Activated naive CD8-positive, alpha-beta T cell treated with anti-CD3 and anti-CD28 coated beads for 36 hours (primary cell): ENCODE data around the gene GSDMA. TPM values are rescaled to one million over a fixed set of nuclear protein-coding genes. Genes with fewer than 3 reads are reported as not detected.

ENCODE experiments used
- DNase-seq: peaks from one replicate; pipeline ENCODE4 v3.0.0; 2021
- H3K27ac Mint-ChIP-seq: one replicate; pipeline ENCODE4 v1.8.0; 2022; ENCODE audit warnings: mild to moderate bottlenecking, moderate library complexity, mixed read lengths
- H3K27me3 Mint-ChIP-seq: one replicate; pipeline ENCODE4 v1.8.0; 2022; ENCODE audit warnings: mild to moderate bottlenecking, mixed read lengths
- H3K36me3 Mint-ChIP-seq: one replicate; pipeline ENCODE4 v1.8.0; 2021; ENCODE audit warnings: mild to moderate bottlenecking, mixed read lengths
- H3K4me1 Mint-ChIP-seq: one replicate; pipeline ENCODE4 v1.8.0; 2021; ENCODE audit warnings: mixed read lengths
- H3K4me3 Mint-ChIP-seq: one replicate; pipeline ENCODE4 v1.8.0; 2022; ENCODE audit warnings: mild to moderate bottlenecking, moderate library complexity, mixed read lengths
- H3K9me3 Mint-ChIP-seq: one replicate; pipeline ENCODE4 v1.8.0; 2022; ENCODE audit warnings: mixed read lengths
- total RNA-seq, 2 experiments: library from RNA; stranded (reverse); gene quantifications; one replicate each; pipeline ENCODE4 v1.2.3, GENCODE V29; 2021

GSDMA gene
- total RNA-seq, 2 experiments from 2014 or later: 0.14 to 0.16 TPM

- no peak within 1 kb of the TSS for H3K4me3 Mint-ChIP-seq
- peaks cover 8% of the 10 kb centered on the region for H3K4me1 Mint-ChIP-seq
- H3K9me3 Mint-ChIP-seq: no peaks in the 10 kb centered on the region
- H3K36me3 Mint-ChIP-seq: peaks cover 4% of the 10 kb centered on the region
- H3K27me3 Mint-ChIP-seq: peaks cover 6% of the 10 kb centered on the region
- DNase-seq: no peak
- H3K27ac Mint-ChIP-seq: no peak within 1 kb of the TSS
Observed at GRCh38 chr17:40015005-40015997, 52.5 kb downstream of the GSDMA start, which contains the start of gene CSF3. Gene CSF3, plus strand, starts transcription at chr17:40015440. Its CDS starts 35 bp downstream, at chr17:40015475.

DNA sequence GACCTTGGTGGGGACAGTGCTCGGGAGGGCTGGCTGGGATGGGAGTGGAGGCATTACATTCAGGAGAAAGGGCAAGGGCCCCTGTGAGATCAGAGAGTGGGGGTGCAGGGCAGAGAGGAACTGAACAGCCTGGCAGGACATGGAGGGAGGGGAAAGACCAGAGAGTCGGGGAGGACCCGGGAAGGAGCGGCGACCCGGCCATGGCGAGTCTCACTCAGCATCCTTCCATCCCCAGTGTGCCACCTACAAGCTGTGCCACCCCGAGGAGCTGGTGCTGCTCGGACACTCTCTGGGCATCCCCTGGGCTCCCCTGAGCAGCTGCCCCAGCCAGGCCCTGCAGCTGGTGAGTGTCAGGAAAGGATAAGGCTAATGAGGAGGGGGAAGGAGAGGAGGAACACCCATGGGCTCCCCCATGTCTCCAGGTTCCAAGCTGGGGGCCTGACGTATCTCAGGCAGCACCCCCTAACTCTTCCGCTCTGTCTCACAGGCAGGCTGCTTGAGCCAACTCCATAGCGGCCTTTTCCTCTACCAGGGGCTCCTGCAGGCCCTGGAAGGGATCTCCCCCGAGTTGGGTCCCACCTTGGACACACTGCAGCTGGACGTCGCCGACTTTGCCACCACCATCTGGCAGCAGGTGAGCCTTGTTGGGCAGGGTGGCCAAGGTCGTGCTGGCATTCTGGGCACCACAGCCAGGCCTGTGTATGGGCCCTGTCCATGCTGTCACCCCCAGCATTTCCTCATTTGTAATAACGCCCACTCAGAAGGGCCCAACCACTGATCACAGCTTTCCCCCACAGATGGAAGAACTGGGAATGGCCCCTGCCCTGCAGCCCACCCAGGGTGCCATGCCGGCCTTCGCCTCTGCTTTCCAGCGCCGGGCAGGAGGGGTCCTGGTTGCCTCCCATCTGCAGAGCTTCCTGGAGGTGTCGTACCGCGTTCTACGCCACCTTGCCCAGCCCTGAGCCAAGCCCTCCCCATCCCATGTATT, 53.5 kb downstream of the GSDMA start:
- Mint-ChIP-seq H3K4me1 (peaks cover 7% of the 10 kb centered on the region), H3K27ac (no peak overlapping the region), H3K27me3 (peaks cover 6% of the 10 kb centered on the region), H3K4me3 (no peak overlapping the region), H3K36me3 (peaks cover 5% of the 10 kb centered on the region), H3K9me3 (no peaks in the 10 kb centered on the region)
- no peak for DNase-seq

GRCh38 chr17:40017422-40018080, 54.7 kb downstream of the GSDMA start:
- no peak for DNase-seq
- Mint-ChIP-seq H3K36me3 (peaks cover 10% of the 10 kb centered on the region), H3K4me3 (no peak overlapping the region), H3K27me3 (peaks cover 3% of the 10 kb centered on the region), H3K27ac (no peak overlapping the region), H3K9me3 (no peaks in the 10 kb centered on the region), H3K4me1 (peaks cover 4% of the 10 kb centered on the region)

DNA sequence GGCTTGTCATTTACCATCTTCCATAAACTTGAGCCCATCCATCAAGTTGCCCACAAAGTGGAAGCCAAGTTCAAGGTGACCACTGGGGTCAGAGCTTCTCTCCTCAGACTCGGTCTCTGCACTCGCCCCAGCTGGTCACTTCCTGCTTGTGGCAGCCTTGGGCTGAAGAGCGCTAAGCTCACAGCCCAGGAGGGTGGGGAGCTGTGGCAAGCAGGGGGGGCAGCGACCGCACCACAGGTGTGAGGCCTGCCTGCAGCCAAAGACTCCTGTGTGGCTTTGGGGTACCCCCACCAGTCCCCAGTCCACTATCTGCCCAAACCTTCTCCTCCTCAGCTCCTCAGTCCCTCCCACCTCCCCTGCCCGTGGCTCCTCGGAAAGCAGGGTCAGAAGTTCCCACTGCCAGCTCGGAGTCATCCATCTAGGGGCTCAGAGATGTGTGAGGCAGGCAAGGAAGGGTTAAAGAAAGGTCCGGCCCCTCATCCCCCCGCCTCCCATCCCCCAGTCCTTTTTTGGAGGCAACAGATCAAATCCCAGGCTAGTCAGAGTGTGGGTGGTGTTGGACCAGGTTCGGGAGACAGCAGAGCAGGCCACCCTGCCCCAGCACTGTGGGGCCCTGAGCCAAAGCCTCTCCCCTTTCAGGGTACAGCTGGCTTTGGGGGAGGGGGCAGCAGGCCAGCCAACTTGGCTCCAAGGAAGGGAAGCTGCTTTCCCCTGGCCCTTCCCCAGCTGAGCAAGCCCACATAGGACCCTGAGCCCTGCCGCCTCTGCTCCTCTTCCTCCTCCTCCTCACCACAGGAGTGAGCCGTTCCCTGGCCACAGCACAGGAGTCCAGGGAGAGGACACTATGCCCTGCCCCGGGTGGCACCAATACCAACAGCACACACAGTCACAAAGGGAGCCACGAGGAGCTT, 55.7 kb downstream of the GSDMA start:
- H3K36me3 Mint-ChIP-seq: peaks cover 10% of the 10 kb centered on the region

DNA sequence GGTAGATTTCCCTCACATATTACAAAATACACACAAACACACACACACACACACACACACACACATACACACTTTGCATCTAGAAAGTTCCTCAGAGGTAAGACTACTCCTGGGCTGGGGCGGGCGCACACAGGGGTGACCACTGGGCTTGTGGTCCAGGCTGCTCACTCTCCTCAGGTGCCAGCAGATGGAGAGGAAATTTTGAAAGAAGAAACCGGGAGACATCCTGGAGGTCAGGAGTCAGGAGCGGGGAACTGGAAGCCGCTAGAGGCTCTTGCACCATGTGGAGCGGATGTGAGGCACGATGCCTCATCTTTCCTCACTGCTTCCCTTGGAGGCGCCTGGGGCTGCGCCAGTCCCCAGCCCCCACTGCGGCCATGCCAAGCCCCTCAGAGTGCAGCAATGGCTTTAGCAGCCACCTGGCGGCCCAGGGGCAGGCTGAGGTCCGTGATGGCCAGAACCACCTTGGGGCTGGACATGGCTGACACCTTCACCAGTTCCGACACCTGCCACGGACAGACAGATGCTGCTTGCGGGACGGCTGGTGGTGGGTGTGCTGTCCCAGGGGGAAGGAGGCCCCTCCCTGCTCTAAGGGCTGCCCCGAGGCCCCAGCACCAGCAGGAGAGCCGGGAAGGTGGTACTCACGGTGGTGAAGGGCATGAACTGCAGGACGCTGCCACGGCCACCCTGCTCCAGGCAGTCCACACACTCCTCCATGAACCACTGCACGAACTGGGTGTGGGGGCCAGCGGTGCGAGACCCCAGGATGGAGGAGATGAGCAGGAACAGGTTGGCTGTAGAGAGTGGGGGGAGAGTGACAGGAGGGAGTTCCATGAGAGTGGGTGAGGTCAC, 56.6 kb downstream of the GSDMA start:
- no peaks in the 10 kb centered on the region for H3K4me1 Mint-ChIP-seq
- no peak overlapping the region for H3K4me3 Mint-ChIP-seq
- DNase-seq: no peak
- H3K27me3 Mint-ChIP-seq: no peaks in the 10 kb centered on the region
- H3K27ac Mint-ChIP-seq: no peak overlapping the region
- peaks cover 10% of the 10 kb centered on the region for H3K36me3 Mint-ChIP-seq
- H3K9me3 Mint-ChIP-seq: no peaks in the 10 kb centered on the region

More for the DNA sequence above, 55.7 kb downstream of the GSDMA start:
- H3K27ac Mint-ChIP-seq: no peak overlapping the region
- no peaks in the 10 kb centered on the region for H3K9me3 Mint-ChIP-seq
- no peak for DNase-seq
- H3K4me3 Mint-ChIP-seq: no peak overlapping the region
- H3K27me3 Mint-ChIP-seq: no peaks in the 10 kb centered on the region
- peaks cover 4% of the 10 kb centered on the region for H3K4me1 Mint-ChIP-seq

- Mint-ChIP-seq H3K4me1 (no peaks in the 10 kb centered on the region), H3K27ac (no peak overlapping the region), H3K9me3 (no peaks in the 10 kb centered on the region), H3K36me3 (peaks cover 12% of the 10 kb centered on the region), H3K27me3 (no peaks in the 10 kb centered on the region), H3K4me3 (no peak overlapping the region)
- DNase-seq: no peak
Observed at GRCh38 chr17:40020146-40020545, 57.3 kb downstream of the GSDMA start.

- H3K4me1 Mint-ChIP-seq: peaks cover 9% of the 10 kb centered on the region
- H3K27me3 Mint-ChIP-seq: no peaks in the 10 kb centered on the region
- no peaks in the 10 kb centered on the region for H3K9me3 Mint-ChIP-seq
- DNase-seq: no peak
- no peak overlapping the region for H3K27ac Mint-ChIP-seq
- H3K4me3 Mint-ChIP-seq: no peak overlapping the region
- H3K36me3 Mint-ChIP-seq: peaks cover 23% of the 10 kb centered on the region
Observed at GRCh38 chr17:40021451-40021971, 58.7 kb downstream of the GSDMA start.

DNA sequence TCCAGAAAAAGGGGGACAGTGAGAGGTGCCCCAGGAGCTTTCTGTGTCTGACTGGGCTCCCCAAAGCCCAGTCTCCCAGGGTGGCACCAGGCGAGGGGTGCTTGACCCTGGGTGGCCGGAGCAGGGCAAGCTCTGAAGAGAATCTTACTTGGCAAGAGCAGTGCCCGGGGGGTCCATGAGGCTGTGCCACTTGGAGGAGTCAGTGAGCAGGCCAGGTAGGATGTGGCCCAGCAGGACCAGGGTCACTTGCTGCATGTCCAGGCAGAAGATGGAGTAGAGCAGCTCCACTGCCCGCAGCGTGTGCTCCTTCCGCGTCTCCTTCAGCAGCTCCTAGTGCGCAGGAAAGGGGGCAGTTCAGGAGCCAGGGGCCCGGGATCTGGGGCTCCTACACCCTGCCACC, 59.7 kb downstream of the GSDMA start:
- DNase-seq: no peak
- Mint-ChIP-seq H3K4me3 (no peak overlapping the region), H3K27me3 (no peaks in the 10 kb centered on the region), H3K36me3 (peaks cover 27% of the 10 kb centered on the region), H3K27ac (no peak overlapping the region), H3K4me1 (peaks cover 15% of the 10 kb centered on the region), H3K9me3 (no peaks in the 10 kb centered on the region)

DNA sequence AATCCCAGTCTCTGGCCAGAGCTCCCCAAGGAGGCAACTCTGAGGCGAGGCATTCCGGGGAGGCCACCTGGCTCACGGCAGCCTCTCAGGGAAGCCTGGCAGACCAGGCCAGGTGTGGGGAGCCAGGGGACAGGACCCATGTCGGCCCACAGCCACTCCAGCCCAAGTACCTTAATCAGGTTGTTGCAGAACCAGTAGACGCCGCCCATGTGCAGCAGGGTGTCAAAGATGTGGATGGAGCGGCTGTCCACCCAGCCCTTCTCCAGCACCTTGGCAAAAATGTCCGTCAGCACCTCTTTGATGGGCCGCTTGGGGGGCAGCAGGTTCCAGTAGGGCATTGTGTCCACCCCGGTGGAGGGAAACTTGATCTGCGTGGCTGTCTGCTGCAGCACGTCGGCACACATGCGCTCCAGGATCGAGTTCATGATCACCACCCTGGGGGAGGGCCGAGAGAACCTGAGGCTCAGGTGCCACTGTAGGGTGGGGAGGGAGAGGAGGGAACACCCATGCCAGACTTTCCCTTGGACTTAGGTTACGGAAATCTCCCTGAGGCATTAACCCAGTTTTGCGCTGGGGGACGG, 60.2 kb downstream of the GSDMA start:
- H3K27me3 Mint-ChIP-seq: no peaks in the 10 kb centered on the region
- H3K4me3 Mint-ChIP-seq: no peak overlapping the region
- H3K9me3 Mint-ChIP-seq: no peaks in the 10 kb centered on the region
- H3K27ac Mint-ChIP-seq: no peak overlapping the region
- H3K36me3 Mint-ChIP-seq: peaks cover 27% of the 10 kb centered on the region
- peaks cover 15% of the 10 kb centered on the region for H3K4me1 Mint-ChIP-seq
- DNase-seq: no peak

DNA sequence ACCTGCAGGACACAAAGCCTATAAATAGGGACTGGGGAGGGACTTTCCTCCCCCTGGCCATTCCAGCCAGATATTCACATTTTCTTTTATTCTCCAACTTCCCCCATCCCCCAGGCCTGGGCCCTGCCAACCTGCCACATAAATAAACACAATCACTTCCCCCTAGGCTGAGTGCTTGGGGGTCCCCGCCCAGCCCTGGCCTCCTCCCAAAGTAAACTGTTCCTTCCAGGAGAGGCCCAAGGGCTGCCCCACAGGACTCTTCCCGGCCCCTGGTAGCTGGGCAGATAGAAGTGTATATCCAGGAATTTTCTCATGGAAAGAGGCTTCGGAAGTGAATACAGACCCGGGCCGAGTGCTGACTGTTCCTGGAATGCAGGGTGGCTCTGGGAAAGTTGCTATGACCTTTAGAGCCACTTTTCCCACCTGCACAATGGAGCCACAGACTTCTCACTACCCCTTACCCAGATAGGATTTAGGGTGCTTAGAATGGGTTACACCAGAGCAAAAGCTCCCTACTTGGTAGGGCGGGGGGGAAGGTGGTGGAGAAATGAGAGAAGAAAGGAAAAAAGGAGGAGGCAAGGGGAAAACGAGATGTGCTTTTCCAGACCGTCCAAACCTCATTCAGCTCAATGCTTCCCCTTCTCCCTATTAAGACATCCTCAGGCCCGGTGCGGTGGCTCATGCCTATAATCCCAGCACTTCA, 60.9 kb downstream of the GSDMA start:
- no peak overlapping the region for H3K4me3 Mint-ChIP-seq
- H3K9me3 Mint-ChIP-seq: no peaks in the 10 kb centered on the region
- H3K4me1 Mint-ChIP-seq: peaks cover 15% of the 10 kb centered on the region
- no peaks in the 10 kb centered on the region for H3K27me3 Mint-ChIP-seq
- no peak overlapping the region for H3K27ac Mint-ChIP-seq
- DNase-seq: no peak
- peaks cover 30% of the 10 kb centered on the region for H3K36me3 Mint-ChIP-seq

GRCh38 chr17:40024901-40025300, 62.1 kb downstream of the GSDMA start:
- Mint-ChIP-seq H3K27me3 (no peaks in the 10 kb centered on the region), H3K9me3 (no peaks in the 10 kb centered on the region), H3K36me3 (peaks cover 37% of the 10 kb centered on the region), H3K27ac (no peak overlapping the region), H3K4me1 (peaks cover 15% of the 10 kb centered on the region), H3K4me3 (no peak overlapping the region)
- DNase-seq: no peak

GRCh38 chr17:40025559-40025958, 62.8 kb downstream of the GSDMA start:
- peaks cover 15% of the 10 kb centered on the region for H3K4me1 Mint-ChIP-seq
- H3K9me3 Mint-ChIP-seq: no peaks in the 10 kb centered on the region
- DNase-seq: no peak
- H3K36me3 Mint-ChIP-seq: peaks cover 33% of the 10 kb centered on the region
- H3K27me3 Mint-ChIP-seq: no peaks in the 10 kb centered on the region
- H3K27ac Mint-ChIP-seq: no peak overlapping the region
- H3K4me3 Mint-ChIP-seq: no peak overlapping the region
